T-cell (primary cell): ENCODE results near the gene HSPA6. TPM values are rescaled to one million over a fixed set of nuclear protein-coding genes. Genes with fewer than 3 reads are reported as not detected.
A peak's percentile ranks its signal among the peaks of the same experiment; 100 is the strongest.
"Not testable (repeated sequence)": the region's sequence is repeated elsewhere in the genome, so short reads cannot be mapped to it uniquely, and the experiment has no call there.

Experiments used
- ATAC-seq, 4 experiments: fragments of 200-7000 bp in 3 of 4; fragments of 150-1000 bp in 1 of 4; cut with Tn5 transposase; replicated peaks in 1 of 4; 1 replicate in 3 of 4; 2 replicates in 1 of 4; pipeline ENCODE4 v1.10.0; 2021; ENCODE audit warnings: moderate library complexity in 3 of 4, mild to moderate bottlenecking in 2 of 4, moderate number of reproducible peaks in 1 of 4
- CTCF ChIA-PET, 2 donors: fragments of 300-600 bp; sonication (Branson Sonifier 250); formaldehyde crosslinking; loops; one replicate each; lab custom pipeline; 2022; ENCODE audit warnings: antibody characterized with exemption in 2 of 2; lab: Charles Lee
- POLR2A ChIA-PET, 2 donors: fragments of 300-600 bp; sonication (Branson Sonifier 250); formaldehyde crosslinking; loops; one replicate each; lab custom pipeline; 2022; ENCODE audit warnings: antibody characterized with exemption in 2 of 2; lab: Charles Lee
- DNase-seq, 35 experiments: peaks; one replicate each; pipeline versions ENCODE4 v3.0.0 to v3.0.0-alpha.2; 2013 to 2023
- H3K27ac ChIP-seq: one replicate; pipeline ENCODE4 v1.5.1; 2013; ENCODE audit warnings: low read length
- H3K27me3 ChIP-seq, 2 experiments: replicated peaks in 1 of 2; 1 replicate in 1 of 2; 2 replicates in 1 of 2; pipeline versions ENCODE4 v1.6.1 to v1.7.0; 2013; ENCODE audit warnings: low read length in 1 of 2, mixed read lengths in 1 of 2; ENCODE audit not compliant: control insufficient read depth in 2 of 2, insufficient read depth in 2 of 2; ENCODE audit errors: extremely low read depth in 1 of 2
- H3K36me3 ChIP-seq, 2 donors: 1 replicate in 1 of 2; 2 replicates in 1 of 2; pipeline versions ENCODE4 v1.6.1 to v1.7.0; 2013; ENCODE audit warnings: low read length in 1 of 2; ENCODE audit not compliant: control insufficient read depth in 2 of 2, insufficient read depth in 1 of 2; ENCODE audit errors: extremely low read depth in 1 of 2
- H3K4me1 ChIP-seq, 2 experiments: 1 replicate in 1 of 2; 2 replicates in 1 of 2; pipeline versions ENCODE4 v1.6.1 to v1.7.0; 2013; ENCODE audit warnings: low read length in 2 of 2, mixed read lengths in 1 of 2; ENCODE audit not compliant: insufficient read depth in 2 of 2, control insufficient read depth in 1 of 2; ENCODE audit errors: extremely low read depth in 1 of 2
- H3K4me3 ChIP-seq, 2 donors: 1 replicate in 1 of 2; 2 replicates in 1 of 2; pipeline versions ENCODE4 v1.5.1 to v1.7.0; 2013; ENCODE audit warnings: mild to moderate bottlenecking in 2 of 2, low read length in 1 of 2, moderate library complexity in 1 of 2; ENCODE audit not compliant: control insufficient read depth in 1 of 2; ENCODE audit errors: extremely low read depth in 1 of 2
- H3K9me3 ChIP-seq: 2 replicates; pipeline ENCODE4 v1.7.0; 2013
- H3K27ac Mint-ChIP-seq, 2 donors: one replicate each; pipeline ENCODE4 v1.8.0; 2020 to 2021; ENCODE audit warnings: mild to moderate bottlenecking in 2 of 2, mixed read lengths in 2 of 2
- H3K27me3 Mint-ChIP-seq, 2 donors: one replicate each; pipeline ENCODE4 v1.8.0; 2021 to 2022; ENCODE audit warnings: mixed read lengths in 2 of 2
- H3K36me3 Mint-ChIP-seq: one replicate; pipeline ENCODE4 v1.8.0; 2021; ENCODE audit warnings: mixed read lengths
- H3K4me1 Mint-ChIP-seq, 3 donors: one replicate each; pipeline ENCODE4 v1.8.0; 2020 to 2022; ENCODE audit warnings: mixed read lengths in 3 of 3, mild to moderate bottlenecking in 1 of 3
- H3K4me3 Mint-ChIP-seq, 3 donors: one replicate each; pipeline ENCODE4 v1.8.0; 2020 to 2022; ENCODE audit warnings: mild to moderate bottlenecking in 3 of 3, mixed read lengths in 3 of 3, moderate library complexity in 3 of 3
- H3K9me3 Mint-ChIP-seq, 3 donors: one replicate each; pipeline ENCODE4 v1.8.0; 2020 to 2022; ENCODE audit warnings: mixed read lengths in 3 of 3
- WGBS: methylation state at CpG from one replicate; pipeline ENCODE4 v1.1.5; 2013; ENCODE audit warnings: missing lambda C conversion rate; ENCODE audit not compliant: insufficient coverage; 5-methylcytosine and 5-hydroxymethylcytosine counted together
- total RNA-seq, 35 experiments: library from RNA in 6 of 35; stranded (reverse) in 6 of 35; fragments of 120-200 nt in 1 of 35; gene quantifications; one replicate each; pipeline versions ENCODE4 v1.2.1 to v1.2.4 and lab custom pipeline; 2013 to 2026

HSPA6 gene
- total RNA-seq, 5 donors from 2014 or later (not counting 1 experiment from before 2014, with no cell fraction given): 0.30 to 22.7 (median 5.7) TPM; not detected in 1

GRCh38 chr1:161547995-161548741, 23.8 kb downstream of the HSPA6 start:
- no CpG with 5 or more reads among the region's 8 CpGs for WGBS
- H3K9me3 Mint-ChIP-seq, ATAC-seq, H3K27me3 ChIP-seq, H3K36me3 Mint-ChIP-seq, H3K27ac Mint-ChIP-seq, H3K27me3 Mint-ChIP-seq, H3K9me3 ChIP-seq, POLR2A ChIA-PET, H3K4me3 Mint-ChIP-seq, DNase-seq, H3K27ac ChIP-seq, H3K36me3 ChIP-seq, H3K4me3 ChIP-seq: not testable (repeated sequence)
- H3K4me1 ChIP-seq: peaks cover 0 to 34% of the 10 kb centered on the region in 2 experiments
- peaks cover 17 to 27% (median 25%) of the 10 kb centered on the region in 3 donors for H3K4me1 Mint-ChIP-seq
- CTCF ChIA-PET: interaction anchor here in 1 of 2 donors (0.5 kb wide), 1 partner anchor 156 kb away, joined by 3 read pairs; no protein-coding TSS in a partner anchor

- H3K4me3 Mint-ChIP-seq, H3K27me3 Mint-ChIP-seq, ATAC-seq, DNase-seq, H3K36me3 Mint-ChIP-seq, H3K36me3 ChIP-seq, H3K27me3 ChIP-seq, H3K4me3 ChIP-seq, H3K9me3 ChIP-seq, POLR2A ChIA-PET, H3K9me3 Mint-ChIP-seq, H3K27ac Mint-ChIP-seq, CTCF ChIA-PET: not testable (repeated sequence)
- H3K27ac ChIP-seq: peak overlapping the region; percentile 33
- peaks cover 0 to 31% of the 10 kb centered on the region in 2 experiments for H3K4me1 ChIP-seq
- peaks cover 10 to 19% (median 19%) of the 10 kb centered on the region in 3 donors for H3K4me1 Mint-ChIP-seq
- no CpG with 5 or more reads among the region's 2 CpGs for WGBS
These were observed 24.5 kb downstream of the HSPA6 start for GRCh38 chr1:161548749-161549406.

GRCh38 chr1:161549652-161550051, 25.3 kb downstream of the HSPA6 start, which contains the start of gene FCGR3A:
Gene FCGR3A, minus strand, starts transcription at chr1:161549818. Its CDS starts 82 bp downstream, at chr1:161549736.
- no peaks in the 10 kb centered on the region for H3K36me3 Mint-ChIP-seq
- ChIA-PET CTCF (no interaction called here), POLR2A (no interaction called here)
- peak within 1 kb of the TSS in 1 of 2 donors; percentile 20 for H3K4me3 ChIP-seq
- WGBS: 13% methylated on average over 1 of the region's 2 CpGs
- peak within 1 kb of the TSS; percentile 16 to 23 for H3K27ac Mint-ChIP-seq
- no peaks in the 10 kb centered on the region for H3K9me3 Mint-ChIP-seq
- ATAC-seq: peak in 1 of 4 experiments; percentile 25
- H3K36me3 ChIP-seq: no peaks in the 10 kb centered on the region
- H3K4me1 Mint-ChIP-seq: peaks cover 8 to 20% (median 17%) of the 10 kb centered on the region in 3 donors
- H3K27me3 Mint-ChIP-seq: no peaks in the 10 kb centered on the region
- H3K4me3 Mint-ChIP-seq: peak within 1 kb of the TSS in 1 of 3 donors; percentile 39
- no peak for DNase-seq
- H3K9me3 ChIP-seq: no peaks in the 10 kb centered on the region
- H3K27ac ChIP-seq: peak within 1 kb of the TSS; percentile 33
- H3K27me3 ChIP-seq: no peaks in the 10 kb centered on the region
- H3K4me1 ChIP-seq: peaks cover 0 to 28% of the 10 kb centered on the region in 2 experiments

GRCh38 chr1:161550942-161551341, 26.6 kb downstream of the HSPA6 start:
- peaks cover 0 to 26% of the 10 kb centered on the region in 2 experiments for H3K4me1 ChIP-seq
- H3K27ac Mint-ChIP-seq, H3K9me3 Mint-ChIP-seq, H3K4me3 Mint-ChIP-seq, H3K27me3 Mint-ChIP-seq, H3K36me3 Mint-ChIP-seq, POLR2A ChIA-PET, ATAC-seq, H3K9me3 ChIP-seq, CTCF ChIA-PET, H3K27ac ChIP-seq, H3K4me3 ChIP-seq, H3K27me3 ChIP-seq, DNase-seq, H3K36me3 ChIP-seq: not testable (repeated sequence)
- peaks cover 6 to 20% (median 18%) of the 10 kb centered on the region in 3 donors for H3K4me1 Mint-ChIP-seq
- WGBS: 88% methylated on average over 2 of the region's 5 CpGs

- CTCF ChIA-PET, H3K36me3 ChIP-seq, H3K36me3 Mint-ChIP-seq, H3K9me3 ChIP-seq, H3K27ac Mint-ChIP-seq, H3K4me3 ChIP-seq, H3K27me3 Mint-ChIP-seq, H3K27ac ChIP-seq, H3K4me3 Mint-ChIP-seq, DNase-seq, POLR2A ChIA-PET, H3K27me3 ChIP-seq, H3K9me3 Mint-ChIP-seq, ATAC-seq: not testable (repeated sequence)
- peaks cover 6 to 19% (median 13%) of the 10 kb centered on the region in 3 donors for H3K4me1 Mint-ChIP-seq
- WGBS: no CpG with 5 or more reads among the region's 2 CpGs
- peaks cover 0 to 25% of the 10 kb centered on the region in 2 experiments for H3K4me1 ChIP-seq
These were observed 29.3 kb downstream of the HSPA6 start for GRCh38 chr1:161553631-161554030.

GRCh38 chr1:161554340-161554739, 30.0 kb downstream of the HSPA6 start:
- H3K9me3 ChIP-seq, H3K4me3 Mint-ChIP-seq, H3K27me3 Mint-ChIP-seq, H3K27me3 ChIP-seq, H3K27ac ChIP-seq, H3K9me3 Mint-ChIP-seq, POLR2A ChIA-PET, H3K36me3 ChIP-seq, DNase-seq, H3K36me3 Mint-ChIP-seq, ATAC-seq, CTCF ChIA-PET, H3K4me3 ChIP-seq: not testable (repeated sequence)
- peak overlapping the region in 1 of 2 donors; percentile 71 for H3K27ac Mint-ChIP-seq
- WGBS: no CpG with 5 or more reads among the region's 3 CpGs
- H3K4me1 Mint-ChIP-seq: peaks cover 6 to 19% (median 13%) of the 10 kb centered on the region in 3 donors
- peaks cover 0 to 25% of the 10 kb centered on the region in 2 experiments for H3K4me1 ChIP-seq
